Left lobe of liver (tissue), 2 donors: ENCODE results near the gene B3GLCT. TPM values are rescaled to one million over a fixed set of nuclear protein-coding genes. Genes with fewer than 3 reads are reported as not detected.
"Not testable (repeated sequence)": the region's sequence is repeated elsewhere in the genome, so short reads cannot be mapped to it uniquely, and the experiment has no call there.

Experiments used
- ATAC-seq: fragments of 200-7000 bp; cut with Tn5 transposase; one replicate; pipeline ENCODE4 v1.9.1; 2020; ENCODE audit warnings: mild to moderate bottlenecking, moderate library complexity
- DNase-seq: peaks from one replicate; pipeline ENCODE4 v3.0.0-alpha.2; 2020; ENCODE audit warnings: low spot score
- total RNA-seq: library from RNA; stranded (reverse); gene quantifications from one replicate; pipeline ENCODE4 v1.2.1, GENCODE V29; 2021
- donor health status: DM: no; HTN: no; CAD: no; lungs with moderate emphysema.
- donor health status: DM: no; HTN: yes; CAD: no.

B3GLCT gene
- 3.3 TPM for total RNA-seq

GRCh38 chr13:31199849-31200636 lies at the start of gene B3GLCT:
TSS of gene B3GLCT (plus strand) at chr13:31199975. CDS start at chr13:31200085, 110 bp downstream.
- ATAC-seq (peak; percentile 91), DNase-seq (peak; percentile 86)

GRCh38 chr13:31150315-31150985 lies 49.3 kb upstream of the B3GLCT start:
- no peak for DNase-seq
- no peak for ATAC-seq

- no peak for ATAC-seq
- DNase-seq = no peak
These were observed 47.9 kb upstream of the B3GLCT start for GRCh38 chr13:31151837-31152236.

- ATAC-seq (no peak), DNase-seq (no peak)
These were observed 44.8 kb upstream of the B3GLCT start for GRCh38 chr13:31154939-31155338.

GRCh38 chr13:31159306-31159705 lies 40.5 kb upstream of the B3GLCT start:
- DNase-seq (no peak), ATAC-seq (no peak)

GRCh38 chr13:31160857-31161556 lies 38.8 kb upstream of the B3GLCT start:
- DNase-seq (peak; percentile 74), ATAC-seq (peak; percentile 38)

- ATAC-seq = peak; percentile 87
These were observed 38.1 kb upstream of the B3GLCT start, which contains the start of gene HSPH1 for GRCh38 chr13:31161557-31162150. TSS of gene HSPH1 (minus strand) at chr13:31161904. CDS start at chr13:31161582, 322 bp downstream.

GRCh38 chr13:31162151-31163008 lies 37.4 kb upstream of the B3GLCT start:
- DNase-seq (peak; percentile 98), ATAC-seq (peak; percentile 90)

More at GRCh38 chr13:31161557-31162150, 38.1 kb upstream of the B3GLCT start, which contains the start of gene HSPH1:
- peak; percentile 99 for DNase-seq

- DNase-seq (no peak), ATAC-seq (no peak)
These were observed 33.2 kb upstream of the B3GLCT start for GRCh38 chr13:31166591-31166990.

GRCh38 chr13:31167490-31167889 lies 32.3 kb upstream of the B3GLCT start:
- no peak for DNase-seq
- no peak for ATAC-seq

GRCh38 chr13:31168166-31168565 lies 31.6 kb upstream of the B3GLCT start:
- DNase-seq (no peak), ATAC-seq (no peak)

- ATAC-seq = no peak
- DNase-seq = no peak
These were observed 31.0 kb upstream of the B3GLCT start for GRCh38 chr13:31168736-31169135.

GRCh38 chr13:31172001-31172400 lies 27.8 kb upstream of the B3GLCT start:
- ATAC-seq (no peak), DNase-seq (no peak)

GRCh38 chr13:31172535-31172934 lies 27.2 kb upstream of the B3GLCT start:
- DNase-seq (no peak), ATAC-seq (no peak)

GRCh38 chr13:31174018-31174417 lies 25.8 kb upstream of the B3GLCT start:
- DNase-seq (no peak), ATAC-seq (no peak)

GRCh38 chr13:31175847-31176532 lies 23.8 kb upstream of the B3GLCT start:
- DNase-seq (no peak), ATAC-seq (no peak)

GRCh38 chr13:31177813-31178495 lies 21.8 kb upstream of the B3GLCT start:
- not testable (repeated sequence) for DNase-seq, ATAC-seq

GRCh38 chr13:31179241-31179640 lies 20.5 kb upstream of the B3GLCT start:
- ATAC-seq = no peak
- DNase-seq = no peak

- DNase-seq = no peak
- no peak for ATAC-seq
These were observed 20.0 kb upstream of the B3GLCT start for GRCh38 chr13:31179754-31180153.
